ENCODE measurements around the gene KLHL3. TPM values are rescaled to one million over a fixed set of nuclear protein-coding genes. Genes with fewer than 3 reads are reported as not detected.

KLHL3 gene
- total and polyA plus RNA-seq, 2 experiments from 2014 or later, result 4.9 to 10.8 TPM

DNA sequence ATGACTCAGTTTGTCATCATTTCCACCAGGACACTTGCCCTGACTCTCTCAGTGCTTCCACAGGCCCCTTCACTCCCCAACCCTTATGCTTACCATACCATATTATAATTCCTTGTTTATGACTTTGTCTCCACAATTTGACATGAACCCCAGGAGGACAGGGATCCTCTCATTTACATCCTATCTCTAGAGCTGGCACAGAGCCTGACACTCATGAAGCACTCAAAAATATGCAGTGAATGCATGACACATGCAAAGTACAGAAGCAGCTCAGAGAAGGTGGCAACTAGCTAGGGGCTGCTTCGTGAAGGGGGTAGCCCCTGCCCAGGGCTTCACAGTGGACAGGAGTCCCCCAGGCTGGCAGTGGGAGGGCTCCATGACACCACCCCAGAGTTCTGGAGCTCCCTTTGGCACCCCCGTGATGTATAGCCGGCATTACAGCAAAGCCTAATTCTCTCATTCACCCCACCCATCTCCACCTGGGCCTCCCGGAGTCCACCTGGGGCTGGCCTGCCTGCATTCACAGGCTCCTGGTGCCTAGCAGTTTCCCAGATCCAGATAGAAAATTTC is 124.8 kb downstream of the KLHL3 start:
- H3K27ac Mint-ChIP-seq, result no peak overlapping the region
- H3K79me2 ChIP-seq (replicated peaks; ENCODE audit: insufficient read depth), result no peaks in the 10 kb centered on the region
- no peak for DNase-seq (ENCODE audit: low spot score)
- H3K36me3 ChIP-seq (ENCODE audit: insufficient read depth), result no peaks in the 10 kb centered on the region
- H3K4me3 ChIP-seq, result no peak overlapping the region
- ATAC-seq, result no peak
- H3K27me3 ChIP-seq (ENCODE audit: insufficient read depth), result no peaks in the 10 kb centered on the region
- no peak overlapping the region for H3K4me2 ChIP-seq
- peaks cover 4% of the 10 kb centered on the region; the same call in 2 of the 3 replicates for H3K4me1 Mint-ChIP-seq
- H3F3A ChIP-seq (replicated peaks; ENCODE audit: low read depth), result no peaks in the 10 kb centered on the region
- H4K20me1 ChIP-seq (replicated peaks; ENCODE audit: insufficient read depth), result no peaks in the 10 kb centered on the region
- H3K9me2 ChIP-seq (ENCODE audit: insufficient read depth), result no peaks in the 10 kb centered on the region
- no peak overlapping the region for H3K4me3 Mint-ChIP-seq
- H3K9me3 Mint-ChIP-seq, result no peaks in the 10 kb centered on the region
- TF ChIP-seq CREB1 (CRISPR knock-in tag; IDR thresholded peaks at IDR 0.05; ENCODE audit: low read depth), result no peak
- TF ChIP-seq EZH2phosphoT487 (IDR thresholded peaks at IDR 0.05; ENCODE audit: unreplicated experiment), result no peak
- no peak for TF ChIP-seq STAT1 (IDR thresholded peaks at IDR 0.05; ENCODE audit: unreplicated experiment)
- no peaks in the 10 kb centered on the region for H3K36me3 Mint-ChIP-seq (ENCODE audit: low read depth)
- H3K27me3 Mint-ChIP-seq (ENCODE audit: insufficient read depth, low read depth, poor library complexity), result peaks cover 5% of the 10 kb centered on the region
- H2AFZ ChIP-seq, result no peak overlapping the region
- no peak overlapping the region for H3K27ac ChIP-seq (ENCODE audit: low read depth)
- H3K4me1 ChIP-seq (ENCODE audit: insufficient read depth), result no peaks in the 10 kb centered on the region

DNA sequence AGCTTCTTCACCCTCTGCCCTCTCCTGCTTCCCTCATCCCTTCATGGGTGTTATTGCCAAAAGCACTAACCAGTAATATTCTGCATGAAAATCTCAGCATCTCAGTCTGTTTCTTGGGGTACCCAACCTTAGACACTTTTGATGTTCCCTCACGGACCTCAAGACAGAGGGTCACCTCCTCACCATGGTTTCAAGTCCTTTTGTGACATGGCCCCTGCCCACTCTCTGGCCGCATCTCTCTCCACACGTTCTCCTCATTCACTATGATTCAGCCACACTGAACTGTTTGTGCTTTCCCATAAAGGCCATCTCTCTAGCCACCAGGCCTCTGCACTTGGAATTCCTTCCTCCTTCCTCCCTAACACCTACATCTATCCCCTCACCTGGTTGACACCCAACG is 125.3 kb downstream of the KLHL3 start:
- Mint-ChIP-seq H3K4me1 (peaks cover 4% of the 10 kb centered on the region; the same call in 2 of the 3 replicates), H3K27ac (no peak overlapping the region), H3K4me3 (no peak overlapping the region), H3K36me3 (ENCODE audit: low read depth) (no peaks in the 10 kb centered on the region), H3K27me3 (ENCODE audit: insufficient read depth, low read depth, poor library complexity) (peaks cover 5% of the 10 kb centered on the region), H3K9me3 (no peaks in the 10 kb centered on the region)
- H3K4me3 ChIP-seq, result no peak overlapping the region
- H3K79me2 ChIP-seq (replicated peaks; ENCODE audit: insufficient read depth), result no peaks in the 10 kb centered on the region
- ATAC-seq, result no peak
- no peaks in the 10 kb centered on the region for H3K9me2 ChIP-seq (ENCODE audit: insufficient read depth)
- H3K27ac ChIP-seq (ENCODE audit: low read depth), result no peak overlapping the region
- no peak overlapping the region for H2AFZ ChIP-seq
- H3K27me3 ChIP-seq (ENCODE audit: insufficient read depth), result no peaks in the 10 kb centered on the region
- H3K4me1 ChIP-seq (ENCODE audit: insufficient read depth), result no peaks in the 10 kb centered on the region
- no peaks in the 10 kb centered on the region for H4K20me1 ChIP-seq (replicated peaks; ENCODE audit: insufficient read depth)
- H3F3A ChIP-seq (replicated peaks; ENCODE audit: low read depth), result no peaks in the 10 kb centered on the region
- DNase-seq (ENCODE audit: low spot score), result no peak
- H3K4me2 ChIP-seq, result no peak overlapping the region
- H3K36me3 ChIP-seq (ENCODE audit: insufficient read depth), result no peaks in the 10 kb centered on the region
- TF ChIP-seq JUNB (IDR thresholded peaks at IDR 0.05; ENCODE audit: unreplicated experiment), result no peak
- no peak for TF ChIP-seq CREB1 (CRISPR knock-in tag; IDR thresholded peaks at IDR 0.05; ENCODE audit: low read depth)
- no peak for TF ChIP-seq ZNF114 (CRISPR knock-in tag; IDR thresholded peaks at IDR 0.05)
- TF ChIP-seq, protein P1, sequence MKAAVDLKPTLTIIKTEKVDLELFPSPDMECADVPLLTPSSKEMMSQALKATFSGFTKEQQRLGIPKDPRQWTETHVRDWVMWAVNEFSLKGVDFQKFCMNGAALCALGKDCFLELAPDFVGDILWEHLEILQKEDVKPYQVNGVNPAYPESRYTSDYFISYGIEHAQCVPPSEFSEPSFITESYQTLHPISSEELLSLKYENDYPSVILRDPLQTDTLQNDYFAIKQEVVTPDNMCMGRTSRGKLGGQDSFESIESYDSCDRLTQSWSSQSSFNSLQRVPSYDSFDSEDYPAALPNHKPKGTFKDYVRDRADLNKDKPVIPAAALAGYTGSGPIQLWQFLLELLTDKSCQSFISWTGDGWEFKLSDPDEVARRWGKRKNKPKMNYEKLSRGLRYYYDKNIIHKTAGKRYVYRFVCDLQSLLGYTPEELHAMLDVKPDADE (IDR thresholded peaks at IDR 0.05), result no peak
- TF ChIP-seq, protein P2, sequence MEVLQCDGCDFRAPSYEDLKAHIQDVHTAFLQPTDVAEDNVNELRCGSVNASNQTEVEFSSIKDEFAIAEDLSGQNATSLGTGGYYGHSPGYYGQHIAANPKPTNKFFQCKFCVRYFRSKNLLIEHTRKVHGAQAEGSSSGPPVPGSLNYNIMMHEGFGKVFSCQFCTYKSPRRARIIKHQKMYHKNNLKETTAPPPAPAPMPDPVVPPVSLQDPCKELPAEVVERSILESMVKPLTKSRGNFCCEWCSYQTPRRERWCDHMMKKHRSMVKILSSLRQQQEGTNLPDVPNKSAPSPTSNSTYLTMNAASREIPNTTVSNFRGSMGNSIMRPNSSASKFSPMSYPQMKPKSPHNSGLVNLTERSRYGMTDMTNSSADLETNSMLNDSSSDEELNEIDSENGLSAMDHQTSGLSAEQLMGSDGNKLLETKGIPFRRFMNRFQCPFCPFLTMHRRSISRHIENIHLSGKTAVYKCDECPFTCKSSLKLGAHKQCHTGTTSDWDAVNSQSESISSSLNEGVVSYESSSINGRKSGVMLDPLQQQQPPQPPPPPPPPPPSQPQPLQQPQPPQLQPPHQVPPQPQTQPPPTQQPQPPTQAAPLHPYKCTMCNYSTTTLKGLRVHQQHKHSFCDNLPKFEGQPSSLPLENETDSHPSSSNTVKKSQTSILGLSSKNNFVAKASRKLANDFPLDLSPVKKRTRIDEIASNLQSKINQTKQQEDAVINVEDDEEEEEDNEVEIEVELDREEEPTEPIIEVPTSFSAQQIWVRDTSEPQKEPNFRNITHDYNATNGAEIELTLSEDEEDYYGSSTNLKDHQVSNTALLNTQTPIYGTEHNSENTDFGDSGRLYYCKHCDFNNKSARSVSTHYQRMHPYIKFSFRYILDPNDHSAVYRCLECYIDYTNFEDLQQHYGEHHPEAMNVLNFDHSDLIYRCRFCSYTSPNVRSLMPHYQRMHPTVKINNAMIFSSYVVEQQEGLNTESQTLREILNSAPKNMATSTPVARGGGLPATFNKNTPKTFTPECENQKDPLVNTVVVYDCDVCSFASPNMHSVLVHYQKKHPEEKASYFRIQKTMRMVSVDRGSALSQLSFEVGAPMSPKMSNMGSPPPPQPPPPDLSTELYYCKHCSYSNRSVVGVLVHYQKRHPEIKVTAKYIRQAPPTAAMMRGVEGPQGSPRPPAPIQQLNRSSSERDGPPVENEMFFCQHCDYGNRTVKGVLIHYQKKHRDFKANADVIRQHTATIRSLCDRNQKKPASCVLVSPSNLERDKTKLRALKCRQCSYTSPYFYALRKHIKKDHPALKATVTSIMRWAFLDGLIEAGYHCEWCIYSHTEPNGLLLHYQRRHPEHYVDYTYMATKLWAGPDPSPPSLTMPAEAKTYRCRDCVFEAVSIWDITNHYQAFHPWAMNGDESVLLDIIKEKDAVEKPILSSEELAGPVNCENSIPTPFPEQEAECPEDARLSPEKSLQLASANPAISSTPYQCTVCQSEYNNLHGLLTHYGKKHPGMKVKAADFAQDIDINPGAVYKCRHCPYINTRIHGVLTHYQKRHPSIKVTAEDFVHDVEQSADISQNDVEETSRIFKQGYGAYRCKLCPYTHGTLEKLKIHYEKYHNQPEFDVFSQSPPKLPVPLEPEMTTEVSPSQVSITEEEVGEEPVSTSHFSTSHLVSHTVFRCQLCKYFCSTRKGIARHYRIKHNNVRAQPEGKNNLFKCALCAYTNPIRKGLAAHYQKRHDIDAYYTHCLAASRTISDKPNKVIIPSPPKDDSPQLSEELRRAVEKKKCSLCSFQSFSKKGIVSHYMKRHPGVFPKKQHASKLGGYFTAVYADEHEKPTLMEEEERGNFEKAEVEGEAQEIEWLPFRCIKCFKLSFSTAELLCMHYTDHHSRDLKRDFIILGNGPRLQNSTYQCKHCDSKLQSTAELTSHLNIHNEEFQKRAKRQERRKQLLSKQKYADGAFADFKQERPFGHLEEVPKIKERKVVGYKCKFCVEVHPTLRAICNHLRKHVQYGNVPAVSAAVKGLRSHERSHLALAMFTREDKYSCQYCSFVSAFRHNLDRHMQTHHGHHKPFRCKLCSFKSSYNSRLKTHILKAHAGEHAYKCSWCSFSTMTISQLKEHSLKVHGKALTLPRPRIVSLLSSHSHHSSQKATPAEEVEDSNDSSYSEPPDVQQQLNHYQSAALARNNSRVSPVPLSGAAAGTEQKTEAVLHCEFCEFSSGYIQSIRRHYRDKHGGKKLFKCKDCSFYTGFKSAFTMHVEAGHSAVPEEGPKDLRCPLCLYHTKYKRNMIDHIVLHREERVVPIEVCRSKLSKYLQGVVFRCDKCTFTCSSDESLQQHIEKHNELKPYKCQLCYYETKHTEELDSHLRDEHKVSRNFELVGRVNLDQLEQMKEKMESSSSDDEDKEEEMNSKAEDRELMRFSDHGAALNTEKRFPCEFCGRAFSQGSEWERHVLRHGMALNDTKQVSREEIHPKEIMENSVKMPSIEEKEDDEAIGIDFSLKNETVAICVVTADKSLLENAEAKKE (CRISPR knock-in tag; IDR thresholded peaks at IDR 0.05), result no peak
- no peak for TF ChIP-seq POLR2AphosphoS5 (IDR thresholded peaks at IDR 0.05; ENCODE audit: low read depth)
- TF ChIP-seq STAT1 (IDR thresholded peaks at IDR 0.05; ENCODE audit: unreplicated experiment), result no peak
- TF ChIP-seq, protein P3, sequence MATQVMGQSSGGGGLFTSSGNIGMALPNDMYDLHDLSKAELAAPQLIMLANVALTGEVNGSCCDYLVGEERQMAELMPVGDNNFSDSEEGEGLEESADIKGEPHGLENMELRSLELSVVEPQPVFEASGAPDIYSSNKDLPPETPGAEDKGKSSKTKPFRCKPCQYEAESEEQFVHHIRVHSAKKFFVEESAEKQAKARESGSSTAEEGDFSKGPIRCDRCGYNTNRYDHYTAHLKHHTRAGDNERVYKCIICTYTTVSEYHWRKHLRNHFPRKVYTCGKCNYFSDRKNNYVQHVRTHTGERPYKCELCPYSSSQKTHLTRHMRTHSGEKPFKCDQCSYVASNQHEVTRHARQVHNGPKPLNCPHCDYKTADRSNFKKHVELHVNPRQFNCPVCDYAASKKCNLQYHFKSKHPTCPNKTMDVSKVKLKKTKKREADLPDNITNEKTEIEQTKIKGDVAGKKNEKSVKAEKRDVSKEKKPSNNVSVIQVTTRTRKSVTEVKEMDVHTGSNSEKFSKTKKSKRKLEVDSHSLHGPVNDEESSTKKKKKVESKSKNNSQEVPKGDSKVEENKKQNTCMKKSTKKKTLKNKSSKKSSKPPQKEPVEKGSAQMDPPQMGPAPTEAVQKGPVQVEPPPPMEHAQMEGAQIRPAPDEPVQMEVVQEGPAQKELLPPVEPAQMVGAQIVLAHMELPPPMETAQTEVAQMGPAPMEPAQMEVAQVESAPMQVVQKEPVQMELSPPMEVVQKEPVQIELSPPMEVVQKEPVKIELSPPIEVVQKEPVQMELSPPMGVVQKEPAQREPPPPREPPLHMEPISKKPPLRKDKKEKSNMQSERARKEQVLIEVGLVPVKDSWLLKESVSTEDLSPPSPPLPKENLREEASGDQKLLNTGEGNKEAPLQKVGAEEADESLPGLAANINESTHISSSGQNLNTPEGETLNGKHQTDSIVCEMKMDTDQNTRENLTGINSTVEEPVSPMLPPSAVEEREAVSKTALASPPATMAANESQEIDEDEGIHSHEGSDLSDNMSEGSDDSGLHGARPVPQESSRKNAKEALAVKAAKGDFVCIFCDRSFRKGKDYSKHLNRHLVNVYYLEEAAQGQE (IDR thresholded peaks at IDR 0.05; ENCODE audit: unreplicated experiment), result no peak
- TF ChIP-seq NANOG (IDR thresholded peaks at IDR 0.05; ENCODE audit: borderline replicate concordance), result no peak
- TF ChIP-seq EZH2 (IDR thresholded peaks at IDR 0.05; ENCODE audit: low read depth, unreplicated experiment), result no peak

Measured in GM23338 (cell line).